Cardiac muscle cell (in vitro differentiated cells and primary cell): ENCODE data around the gene ADH1C. TPM values are rescaled to one million over a fixed set of nuclear protein-coding genes. Genes with fewer than 3 reads are reported as not detected.

Experiments
- DNase-seq, 2 donors: peaks; one replicate each; pipeline versions ENCODE4 v3.0.0 to v3.0.0-alpha.2; 2010 to 2017; ENCODE audit warnings: low read depth in 1 of 2, low spot score in 1 of 2
- H3K27ac ChIP-seq: fragments of 200-600 bp; sonication (generic); 2 replicates; pipeline ENCODE4 v1.5.1; 2016
- H3K27me3 ChIP-seq: fragments of 200-600 bp; sonication (generic); 2 replicates; pipeline ENCODE4 v1.6.0; 2016; ENCODE audit warnings: control low read depth
- H3K36me3 ChIP-seq: fragments of 200-600 bp; sonication (generic); 2 replicates; pipeline ENCODE4 v1.5.1; 2016; ENCODE audit warnings: control low read depth
- H3K4me1 ChIP-seq: fragments of 200-600 bp; sonication (generic); 2 replicates; pipeline ENCODE4 v1.8.1; 2017; ENCODE audit warnings: low read depth, mild to moderate bottlenecking, mixed run types
- H3K4me3 ChIP-seq: fragments of 200-600 bp; sonication (generic); 2 replicates; pipeline ENCODE4 v1.5.1; 2016; ENCODE audit warnings: mild to moderate bottlenecking
- H3K9me3 ChIP-seq: fragments of 200-600 bp; sonication (generic); 2 replicates; pipeline ENCODE4 v1.5.1; 2017; ENCODE audit warnings: low read depth, mild to moderate bottlenecking, control low read depth
- polyA plus RNA-seq: library from polyadenylated mRNA; unstranded; fragments of >200 nt; fragmentation: Nextera tagmentation; extraction: Ambion mirVana; gene quantifications from 2 replicates; pipeline ENCODE4 v1.2.1, GENCODE V29; 2016
- total RNA-seq: library from RNA; depleted of rRNA; stranded (reverse); fragments of >200 nt; gene quantifications from 2 replicates; pipeline ENCODE4 v1.2.3, GENCODE V29; 2016
- TF ChIP-seq, protein P1 (sequence below): IDR thresholded peaks from 2 replicates; pipeline ENCODE4 v1.5.1; 2012; ENCODE audit warnings: low read depth, mild to moderate bottlenecking, low read length

Gene ADH1C
- total and polyA plus RNA-seq, 2 experiments from 2014 or later: not detected

DNA sequence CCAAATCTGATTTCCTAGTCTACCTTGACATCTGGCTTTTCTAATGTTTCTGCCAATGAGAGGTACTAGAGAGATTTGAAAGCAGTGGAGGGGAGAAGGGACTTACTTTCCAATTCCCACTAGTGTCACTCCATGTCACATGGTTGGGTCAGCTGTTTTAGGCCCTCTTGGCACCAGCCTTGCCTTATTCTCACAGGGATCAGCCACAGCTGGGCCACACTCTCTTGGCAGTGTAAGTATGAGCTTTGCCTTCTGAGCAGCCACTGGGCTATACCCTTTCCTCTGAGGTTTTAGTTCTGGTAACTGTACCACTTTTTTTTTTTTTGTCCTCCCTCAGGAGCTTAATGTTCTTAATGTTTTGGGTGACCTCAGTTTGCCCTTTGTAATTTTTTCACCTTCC is 10.2 kb upstream of the ADH1C start:
- Histone ChIP-seq H3K4me3 (no peak overlapping the region), H3K9me3 (no peaks in the 10 kb centered on the region), H3K27ac (no peak overlapping the region), H3K4me1 (no peaks in the 10 kb centered on the region), H3K27me3 (no peaks in the 10 kb centered on the region), H3K36me3 (no peaks in the 10 kb centered on the region)
- TF ChIP-seq, protein P1, sequence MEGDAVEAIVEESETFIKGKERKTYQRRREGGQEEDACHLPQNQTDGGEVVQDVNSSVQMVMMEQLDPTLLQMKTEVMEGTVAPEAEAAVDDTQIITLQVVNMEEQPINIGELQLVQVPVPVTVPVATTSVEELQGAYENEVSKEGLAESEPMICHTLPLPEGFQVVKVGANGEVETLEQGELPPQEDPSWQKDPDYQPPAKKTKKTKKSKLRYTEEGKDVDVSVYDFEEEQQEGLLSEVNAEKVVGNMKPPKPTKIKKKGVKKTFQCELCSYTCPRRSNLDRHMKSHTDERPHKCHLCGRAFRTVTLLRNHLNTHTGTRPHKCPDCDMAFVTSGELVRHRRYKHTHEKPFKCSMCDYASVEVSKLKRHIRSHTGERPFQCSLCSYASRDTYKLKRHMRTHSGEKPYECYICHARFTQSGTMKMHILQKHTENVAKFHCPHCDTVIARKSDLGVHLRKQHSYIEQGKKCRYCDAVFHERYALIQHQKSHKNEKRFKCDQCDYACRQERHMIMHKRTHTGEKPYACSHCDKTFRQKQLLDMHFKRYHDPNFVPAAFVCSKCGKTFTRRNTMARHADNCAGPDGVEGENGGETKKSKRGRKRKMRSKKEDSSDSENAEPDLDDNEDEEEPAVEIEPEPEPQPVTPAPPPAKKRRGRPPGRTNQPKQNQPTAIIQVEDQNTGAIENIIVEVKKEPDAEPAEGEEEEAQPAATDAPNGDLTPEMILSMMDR: no peak
- DNase-seq: no peak

DNA sequence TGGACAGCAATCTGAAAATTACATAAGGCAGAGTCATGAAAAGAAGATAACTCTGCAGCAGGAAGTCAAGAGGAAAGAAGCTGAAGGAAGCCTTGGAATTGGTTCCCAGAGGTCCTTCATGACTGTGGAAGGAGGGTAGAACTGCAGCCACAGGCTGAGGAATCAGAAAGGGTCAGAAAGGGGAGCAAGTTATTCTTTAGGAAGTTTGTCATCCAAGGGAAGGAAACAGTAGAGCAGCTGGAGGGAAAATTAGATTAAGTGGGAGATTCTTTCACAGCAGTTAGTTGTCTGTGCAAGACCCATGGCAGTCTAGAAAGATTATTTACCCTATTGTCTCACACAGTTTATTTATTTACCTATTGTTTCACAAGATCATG is 9.3 kb upstream of the ADH1C start:
- Histone ChIP-seq H3K9me3 (no peaks in the 10 kb centered on the region), H3K27me3 (no peaks in the 10 kb centered on the region), H3K27ac (no peak overlapping the region), H3K4me1 (no peaks in the 10 kb centered on the region), H3K36me3 (no peaks in the 10 kb centered on the region), H3K4me3 (no peak overlapping the region)
- no peak for DNase-seq
- TF ChIP-seq, protein P1: no peak

DNA sequence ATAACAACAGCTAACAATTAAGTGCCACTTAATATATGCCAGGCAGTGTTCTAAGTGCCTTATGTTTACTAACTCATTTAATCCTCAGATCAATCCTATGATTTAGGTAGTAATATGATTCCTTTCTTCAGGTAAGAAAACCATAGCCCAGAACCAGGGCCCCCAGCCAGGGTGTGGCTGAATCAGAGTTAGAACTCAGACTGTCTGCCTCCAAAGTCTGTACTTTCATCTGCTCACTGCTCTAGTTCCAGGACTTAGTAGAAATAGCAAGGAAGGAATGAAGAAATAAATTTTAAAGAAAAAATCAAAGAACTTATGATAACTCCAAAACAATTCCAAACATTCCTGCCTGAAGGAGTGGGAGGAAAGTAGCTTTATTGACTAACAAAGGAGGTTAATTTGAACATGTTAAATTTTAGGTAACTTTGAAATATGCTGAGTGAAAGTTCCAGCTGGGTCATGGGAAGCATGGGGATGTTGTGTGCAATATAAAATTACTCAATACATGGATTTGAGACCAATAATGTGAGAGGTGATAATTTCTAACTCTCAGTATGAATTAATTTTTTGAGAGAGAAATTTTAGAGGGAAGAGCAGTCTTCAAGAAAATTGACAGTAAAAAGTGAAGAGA is 8.8 kb upstream of the ADH1C start:
- H3K4me1 ChIP-seq: no peaks in the 10 kb centered on the region
- no peak for DNase-seq
- H3K4me3 ChIP-seq: no peak overlapping the region
- H3K27me3 ChIP-seq: no peaks in the 10 kb centered on the region
- no peaks in the 10 kb centered on the region for H3K9me3 ChIP-seq
- H3K27ac ChIP-seq: no peak overlapping the region
- no peaks in the 10 kb centered on the region for H3K36me3 ChIP-seq
- TF ChIP-seq, protein P1: no peak

DNA sequence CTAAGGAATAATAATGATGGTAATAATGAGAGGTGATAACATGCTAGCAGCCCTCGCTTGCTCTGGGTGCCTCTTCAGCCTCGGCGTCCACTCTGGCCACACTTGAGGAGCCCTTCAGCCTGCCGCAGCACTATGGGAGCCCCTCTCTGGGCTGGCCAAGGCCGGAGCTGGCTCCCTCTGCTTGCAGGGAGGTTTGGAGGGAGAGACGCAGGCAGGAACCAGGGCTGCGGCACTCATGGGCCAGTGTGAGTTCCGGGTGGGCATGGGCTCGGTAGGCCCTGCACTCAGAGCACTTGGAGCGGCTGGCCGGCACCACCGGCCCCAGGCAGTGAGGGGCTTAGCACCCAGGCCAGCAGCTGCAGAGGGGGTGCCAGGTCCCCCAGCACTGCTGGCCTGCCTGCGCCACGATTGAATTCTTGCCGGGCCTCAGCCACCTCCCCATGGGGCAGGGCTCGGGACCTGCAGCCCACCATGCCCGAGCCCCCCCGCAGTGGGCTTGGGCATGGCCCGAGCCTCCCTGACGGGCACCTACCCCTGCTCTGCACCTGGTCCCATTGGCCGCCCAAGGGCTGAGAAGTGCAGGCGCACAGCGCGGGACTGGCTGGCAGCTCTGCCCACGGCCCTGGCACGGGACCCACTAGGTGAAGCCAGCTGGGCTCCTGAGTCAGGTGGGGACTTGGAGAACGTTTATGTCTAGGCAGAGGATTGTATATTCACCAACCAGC is 7.1 kb upstream of the ADH1C start:
- H3K36me3 ChIP-seq: no peaks in the 10 kb centered on the region
- TF ChIP-seq, protein P1: no peak
- no peaks in the 10 kb centered on the region for H3K27me3 ChIP-seq
- H3K4me1 ChIP-seq: no peaks in the 10 kb centered on the region
- DNase-seq: no peak
- no peaks in the 10 kb centered on the region for H3K9me3 ChIP-seq
- H3K27ac ChIP-seq: no peak overlapping the region
- H3K4me3 ChIP-seq: no peak overlapping the region

DNA sequence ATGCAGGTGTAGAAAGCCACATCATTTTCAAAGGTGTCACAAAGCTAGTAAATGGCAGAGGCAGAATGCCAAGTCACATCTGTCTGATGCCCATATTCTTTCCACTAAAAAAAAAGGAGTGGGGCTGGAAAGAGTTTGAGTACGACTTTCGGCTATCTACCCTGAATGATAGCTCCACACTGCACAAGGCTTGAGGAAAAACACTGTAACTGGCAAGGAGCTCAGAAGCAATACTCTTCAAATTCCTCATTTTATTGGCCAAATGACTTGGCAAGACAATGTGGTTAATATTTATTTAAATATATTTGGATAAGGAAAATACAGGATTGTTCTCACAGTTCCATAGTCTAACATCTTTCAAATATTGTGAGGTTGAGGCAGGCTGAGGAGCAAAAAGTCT is 5.4 kb upstream of the ADH1C start:
- H3K27me3 ChIP-seq: no peaks in the 10 kb centered on the region
- H3K27ac ChIP-seq: no peak overlapping the region
- TF ChIP-seq, protein P1: no peak
- DNase-seq: no peak
- no peaks in the 10 kb centered on the region for H3K4me1 ChIP-seq
- H3K9me3 ChIP-seq: no peaks in the 10 kb centered on the region
- no peak overlapping the region for H3K4me3 ChIP-seq
- no peaks in the 10 kb centered on the region for H3K36me3 ChIP-seq
